GM19467 (cell line): ENCODE data around the gene RTF1.

ENCODE experiments used
- ATAC-seq: cut with Tn5 transposase; IDR thresholded peaks from one replicate; pipeline ENCODE4 v1.9.1; 2021; ENCODE audit warnings: mild to moderate bottlenecking, moderate library complexity; ENCODE audit not compliant: unreplicated experiment

RTF1 gene

DNA sequence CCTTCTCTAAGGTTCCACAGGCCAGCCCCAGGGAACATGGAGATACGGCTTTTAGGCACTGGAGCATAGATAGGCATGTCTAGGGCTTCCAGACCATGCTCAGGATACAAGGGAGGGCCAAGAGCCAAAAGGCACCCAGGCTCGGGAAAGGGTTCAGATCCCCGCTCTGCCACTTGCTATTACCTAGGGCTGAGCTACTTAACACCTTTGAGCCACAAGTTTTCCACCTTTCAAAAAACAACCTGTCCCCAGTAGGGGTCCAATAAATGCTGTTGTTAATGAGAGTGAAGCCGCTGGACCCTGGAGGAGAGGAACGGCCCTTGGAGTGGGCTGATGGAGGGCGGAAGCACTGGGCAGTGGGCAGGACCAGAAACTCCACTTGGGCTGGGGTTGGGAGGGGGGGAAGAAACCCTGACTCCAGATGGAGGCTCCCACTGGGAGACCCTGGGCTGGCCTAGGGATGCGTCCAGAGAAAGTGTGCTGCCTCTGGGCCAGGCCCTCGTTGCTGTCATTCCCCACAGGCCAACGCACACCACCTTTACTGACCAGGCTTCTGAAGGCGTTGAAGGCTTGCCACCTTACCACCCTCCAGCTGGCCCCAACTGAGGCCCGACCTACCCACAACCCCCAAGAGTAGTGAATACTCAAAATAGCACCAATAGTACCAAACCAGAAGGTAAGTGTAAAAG is 68.2 kb downstream of the RTF1 start:
- no peak for ATAC-seq

DNA sequence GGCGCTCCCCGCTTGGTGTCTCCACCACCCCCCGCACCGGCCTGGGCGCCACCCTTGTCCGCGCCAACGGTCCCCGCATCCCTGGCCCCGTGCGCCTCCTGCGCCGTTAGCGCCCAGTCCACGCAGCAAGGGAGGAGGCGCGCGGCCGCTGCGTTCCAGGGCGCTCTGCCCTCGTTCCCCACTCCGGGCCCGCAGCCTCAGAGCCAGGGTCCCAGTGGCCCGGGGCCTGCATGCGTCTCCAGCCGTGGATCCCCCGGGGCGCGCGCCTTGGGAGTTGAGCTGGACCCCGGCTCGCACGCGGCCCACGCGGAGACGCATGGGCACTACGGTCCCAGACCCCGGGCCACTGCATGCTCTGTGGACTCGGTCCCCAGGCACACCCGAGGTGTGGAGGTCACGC is 69.4 kb downstream of the RTF1 start:
- no peak for ATAC-seq

DNA sequence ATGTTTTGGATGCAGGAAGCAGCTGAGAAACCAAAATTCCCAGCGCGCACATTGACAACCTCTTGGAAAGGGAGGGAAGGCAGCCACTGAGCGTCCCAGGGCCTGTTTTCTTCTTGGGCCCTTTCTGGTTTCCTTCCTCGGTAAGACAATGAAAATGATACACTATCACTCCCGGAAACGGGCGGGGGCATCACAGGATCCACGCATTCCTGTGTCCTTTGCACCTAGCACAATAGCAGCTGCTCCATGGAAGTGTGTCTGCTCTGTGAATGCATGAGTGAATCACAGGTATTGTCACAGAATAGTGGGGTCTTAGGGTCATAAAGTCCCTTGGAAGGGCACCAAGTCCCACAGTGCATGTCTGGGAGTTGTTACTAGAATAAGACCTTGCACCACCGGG is 70.5 kb downstream of the RTF1 start:
- ATAC-seq: no peak

DNA sequence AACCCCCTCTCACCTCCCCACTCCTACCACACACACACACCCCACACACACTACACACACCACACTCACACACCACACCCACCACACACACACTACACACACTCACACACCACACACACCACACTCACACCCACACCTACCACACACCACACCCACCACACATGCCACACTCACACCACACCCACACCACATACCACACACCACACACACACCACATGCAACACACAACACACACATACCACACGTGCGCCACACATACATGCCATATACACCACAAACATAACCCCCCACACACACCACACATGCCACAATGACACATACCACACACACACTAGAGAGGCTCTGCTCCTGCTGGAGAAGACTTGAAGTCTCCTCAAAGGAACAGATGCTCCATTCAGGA is 70.9 kb downstream of the RTF1 start:
- ATAC-seq: no peak

DNA sequence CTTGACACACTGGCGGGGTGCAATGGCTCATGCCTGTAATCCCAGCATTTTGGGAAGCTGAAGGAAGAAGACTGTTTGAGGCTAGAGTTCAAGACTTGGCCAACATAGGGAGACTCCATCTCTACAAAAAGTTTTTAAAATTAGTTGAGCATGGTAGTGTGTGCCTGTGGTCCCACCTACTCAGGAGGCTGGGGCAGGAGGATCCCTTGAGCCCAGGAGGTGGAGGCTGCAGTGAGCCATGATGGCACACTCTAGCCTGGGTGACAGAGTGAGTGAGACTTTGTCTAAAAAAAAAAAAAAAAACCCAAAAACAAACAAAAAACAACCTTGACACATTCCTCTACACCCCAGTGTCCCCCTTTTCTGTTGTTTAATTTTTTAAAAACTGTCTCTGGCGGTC is 72.7 kb downstream of the RTF1 start:
- no peak for ATAC-seq

DNA sequence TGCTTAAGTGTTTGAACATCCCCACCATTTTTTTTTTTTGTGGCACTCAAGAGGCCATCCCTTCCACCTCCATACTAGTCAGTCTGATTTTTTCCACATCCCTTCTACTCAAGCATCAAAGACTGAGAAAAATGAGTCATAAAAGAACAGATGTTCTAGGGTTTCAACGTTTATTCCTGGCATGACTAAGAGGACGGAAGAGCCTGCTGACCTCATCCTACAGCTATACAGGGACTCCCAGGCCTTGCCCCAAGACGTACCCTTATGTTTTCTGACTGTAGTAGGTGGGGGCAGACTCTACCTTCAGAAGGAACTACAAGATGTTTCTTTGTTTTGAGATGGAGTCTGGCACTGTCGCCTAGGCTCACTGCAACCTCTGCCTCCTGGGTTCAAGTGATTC is 73.5 kb downstream of the RTF1 start:
- no peak for ATAC-seq

DNA sequence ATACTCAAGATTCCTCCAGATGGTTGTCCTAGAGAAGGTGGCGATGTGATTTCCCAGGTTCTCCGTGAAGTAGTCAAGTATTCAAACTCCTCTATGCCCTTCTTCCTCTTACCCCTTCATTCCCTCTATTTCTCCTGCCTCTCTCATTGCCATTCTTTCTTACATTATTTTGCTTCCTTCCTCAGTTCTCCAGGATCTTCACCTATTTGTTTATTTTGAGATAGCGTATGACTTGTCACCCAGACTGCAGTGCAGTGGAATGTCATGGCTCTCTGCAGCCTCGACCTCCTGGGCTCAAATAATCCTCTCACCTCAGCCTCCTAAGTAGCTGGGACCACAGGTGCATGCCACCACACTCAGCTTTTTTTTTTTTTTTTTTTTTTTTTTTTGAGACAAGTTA is 75.0 kb downstream of the RTF1 start:
- no peak for ATAC-seq

DNA sequence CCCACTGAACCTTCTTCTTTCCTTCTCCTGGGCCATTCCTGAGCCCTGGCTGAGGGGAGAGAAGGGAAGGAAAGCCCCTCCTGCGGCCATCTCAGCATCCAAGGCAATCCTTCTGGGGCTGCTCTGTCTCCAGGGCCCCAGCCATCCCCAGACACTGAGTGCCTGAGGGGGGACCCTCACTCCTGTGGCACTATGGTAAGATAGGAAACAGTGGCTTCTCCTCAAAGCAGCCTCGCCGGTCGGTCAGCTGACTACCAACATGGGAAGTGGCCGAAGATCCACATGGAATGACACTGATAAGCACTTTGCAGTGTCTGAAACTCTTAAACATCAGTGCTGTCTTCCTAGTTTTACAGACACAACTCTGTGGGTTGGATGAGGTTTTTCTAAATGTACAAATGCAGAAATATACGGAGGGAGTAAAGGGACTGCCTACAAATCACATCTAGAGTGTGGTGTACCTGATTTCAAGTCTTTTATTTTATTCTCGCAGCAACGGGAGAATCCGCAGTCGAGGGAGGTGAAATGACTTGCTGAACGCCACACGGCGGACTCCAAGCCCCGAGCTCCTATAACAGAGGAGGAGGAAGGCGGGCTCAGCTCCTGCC is 75.8 kb downstream of the RTF1 start:
- ATAC-seq: no peak

DNA sequence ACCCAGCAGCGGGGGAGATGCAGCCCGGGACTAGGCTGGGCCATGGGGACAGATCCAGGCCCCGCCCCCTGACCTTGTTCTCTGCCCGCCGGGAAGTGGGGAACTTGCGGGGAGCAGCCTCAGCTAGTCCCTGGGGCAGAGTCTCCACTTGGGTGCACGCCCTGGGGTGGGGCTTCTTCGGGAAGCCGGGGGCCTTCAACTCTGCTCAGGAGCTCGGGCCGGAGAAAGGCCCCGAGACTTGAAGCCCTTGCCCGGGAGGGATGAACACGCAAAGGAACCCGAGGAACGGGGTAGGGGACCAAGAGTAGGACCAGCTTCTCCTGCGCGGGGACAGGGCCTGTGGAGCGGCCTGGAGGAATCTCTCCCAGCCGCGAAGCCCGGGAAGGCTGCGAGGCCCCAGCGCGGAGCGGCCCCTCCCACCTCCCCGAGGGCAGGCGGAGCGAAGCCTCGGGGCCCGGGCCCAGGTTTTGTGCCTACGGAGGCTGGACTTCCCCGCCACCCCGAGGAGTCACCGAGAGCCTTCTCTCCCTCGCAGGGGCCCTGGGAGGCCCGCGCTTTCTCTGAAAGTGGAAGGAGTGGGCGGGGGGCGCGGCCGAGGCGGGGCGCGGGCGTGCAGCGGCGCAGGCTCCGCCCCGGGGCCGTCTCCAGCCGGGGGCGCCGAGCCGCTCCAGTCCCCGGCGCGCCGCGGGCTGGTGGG is 76.5 kb downstream of the RTF1 start, which contains the start of gene ITPKA:
ITPKA (plus strand) TSS at position 670 of the 697 bp plus-strand sequence. CDS start 54 bp downstream, outside the sequence.
- ATAC-seq: peak; percentile 62

DNA sequence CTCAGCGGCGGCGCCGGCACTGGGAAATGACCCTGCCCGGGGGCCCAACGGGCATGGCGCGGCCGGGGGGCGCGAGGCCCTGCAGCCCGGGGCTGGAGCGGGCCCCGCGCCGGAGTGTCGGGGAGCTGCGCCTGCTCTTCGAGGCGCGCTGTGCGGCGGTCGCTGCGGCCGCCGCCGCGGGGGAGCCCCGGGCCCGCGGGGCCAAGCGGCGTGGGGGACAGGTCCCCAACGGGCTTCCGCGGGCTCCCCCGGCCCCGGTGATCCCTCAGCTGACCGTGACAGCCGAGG is 77.0 kb downstream of the RTF1 start:
- ATAC-seq: no peak

DNA sequence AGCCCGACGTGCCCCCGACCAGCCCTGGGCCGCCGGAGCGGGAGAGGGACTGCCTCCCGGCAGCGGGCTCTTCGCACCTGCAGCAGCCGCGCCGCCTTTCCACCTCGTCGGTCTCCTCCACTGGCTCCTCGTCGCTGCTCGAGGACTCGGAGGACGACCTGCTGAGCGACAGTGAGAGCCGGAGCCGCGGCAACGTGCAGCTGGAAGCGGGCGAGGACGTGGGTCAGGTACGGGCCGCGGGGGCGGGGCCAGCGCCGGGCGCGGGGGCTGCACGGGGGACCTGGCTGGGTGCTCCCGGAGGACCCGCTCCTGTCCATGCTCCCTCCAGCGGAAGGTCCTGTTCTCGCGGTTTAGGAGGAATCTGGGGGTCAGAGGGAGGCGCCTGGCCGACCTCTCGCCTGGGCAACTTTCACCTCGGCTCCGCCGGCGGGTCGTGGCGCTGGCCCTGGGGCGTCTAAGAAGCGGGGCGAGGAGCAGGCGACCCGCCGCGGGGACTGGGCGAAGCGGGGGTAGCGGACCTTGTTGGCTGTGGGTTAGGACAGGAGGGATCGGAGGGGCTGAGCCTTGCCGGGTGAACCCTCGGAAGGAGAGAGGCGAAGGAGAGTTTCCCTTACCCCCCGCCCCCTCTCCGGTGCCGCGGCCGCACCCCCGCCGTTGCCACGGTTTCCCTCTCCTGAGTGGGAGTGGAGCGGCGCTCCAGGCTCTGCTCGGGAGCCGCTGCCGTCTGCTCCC is 77.5 kb downstream of the RTF1 start:
- ATAC-seq: peak; percentile 3

DNA sequence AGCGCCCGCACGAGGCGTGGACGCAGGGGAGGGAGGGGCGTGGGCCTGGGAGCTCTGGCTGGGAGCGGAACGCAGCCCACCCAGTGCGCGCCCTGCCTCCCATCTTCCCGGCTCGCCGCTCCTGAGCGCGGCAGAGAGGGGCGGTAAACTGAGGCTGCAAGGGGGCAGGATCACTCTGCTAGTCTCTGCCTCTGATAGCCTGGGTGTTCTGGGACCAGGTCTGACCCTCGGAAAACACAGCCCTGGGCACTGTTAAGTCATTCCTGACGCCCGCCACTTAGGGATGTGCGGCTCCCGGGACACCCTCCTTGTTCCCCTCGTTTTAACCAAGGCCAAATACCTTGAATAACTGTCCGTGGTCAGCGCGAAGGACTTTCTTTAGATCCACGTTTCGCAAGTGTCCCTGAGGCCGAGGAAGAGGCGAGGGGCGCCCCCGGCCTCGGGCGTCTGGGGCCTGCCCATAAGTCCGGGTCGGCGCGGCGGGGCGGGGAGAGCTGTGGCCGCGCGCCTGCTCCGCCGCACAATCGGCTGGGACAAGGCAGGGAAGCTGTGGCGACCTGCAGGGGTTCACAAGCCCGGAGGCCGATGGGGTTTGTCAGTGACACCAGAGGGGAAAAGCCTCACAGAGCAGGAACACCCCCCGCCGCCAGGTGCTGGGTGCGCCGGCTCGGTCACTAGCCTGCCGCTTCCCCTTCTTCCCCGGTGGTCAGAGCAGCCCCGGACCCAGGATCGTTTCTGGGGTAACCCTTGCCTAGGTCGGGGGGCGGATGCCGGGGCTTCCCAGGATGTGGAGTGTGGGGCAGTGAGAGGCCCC is 78.2 kb downstream of the RTF1 start:
- ATAC-seq: no peak

DNA sequence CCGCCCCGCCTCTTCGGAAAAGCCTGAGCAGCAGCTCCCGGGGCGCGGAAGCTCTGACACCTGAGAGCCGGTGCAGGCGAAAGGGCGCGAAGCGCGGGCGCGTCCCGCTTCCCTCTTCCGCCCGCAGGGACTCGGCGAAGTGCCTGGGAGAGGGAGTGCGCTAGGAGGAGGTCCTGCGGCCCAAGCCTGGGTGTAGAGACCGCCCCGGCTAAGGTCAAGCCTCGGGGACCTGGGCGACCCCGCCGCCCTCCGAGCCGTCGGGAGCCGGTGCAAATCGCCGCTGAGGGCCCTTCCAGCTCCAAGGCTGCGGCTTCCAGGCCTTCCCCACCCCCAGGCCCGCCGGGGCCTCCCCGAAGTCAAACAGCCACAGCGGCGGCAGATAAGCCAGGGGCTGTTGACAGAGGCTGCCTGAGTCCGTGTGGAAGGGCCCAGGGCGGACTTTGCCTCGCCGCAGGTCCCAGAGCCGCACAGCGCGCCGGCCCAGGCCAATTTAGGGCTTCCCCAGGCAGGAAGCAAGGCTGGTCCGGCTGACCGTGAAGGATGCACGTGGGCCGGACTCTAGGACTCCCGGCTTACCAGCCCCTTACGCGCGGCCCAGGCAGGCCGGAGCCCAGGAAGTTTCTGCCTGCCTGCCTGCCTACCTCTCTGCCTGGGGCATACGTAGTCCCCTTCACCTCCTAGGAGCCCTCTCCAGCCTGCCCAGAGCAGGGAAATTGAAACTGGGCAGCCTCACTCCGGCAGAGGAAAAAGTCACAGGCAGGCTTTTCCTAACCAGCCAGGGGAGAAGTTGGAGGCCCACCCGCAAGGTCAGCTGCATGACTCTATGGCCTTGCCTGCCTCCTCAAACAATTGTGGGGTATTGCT is 79.1 kb downstream of the RTF1 start:
- no peak for ATAC-seq

DNA sequence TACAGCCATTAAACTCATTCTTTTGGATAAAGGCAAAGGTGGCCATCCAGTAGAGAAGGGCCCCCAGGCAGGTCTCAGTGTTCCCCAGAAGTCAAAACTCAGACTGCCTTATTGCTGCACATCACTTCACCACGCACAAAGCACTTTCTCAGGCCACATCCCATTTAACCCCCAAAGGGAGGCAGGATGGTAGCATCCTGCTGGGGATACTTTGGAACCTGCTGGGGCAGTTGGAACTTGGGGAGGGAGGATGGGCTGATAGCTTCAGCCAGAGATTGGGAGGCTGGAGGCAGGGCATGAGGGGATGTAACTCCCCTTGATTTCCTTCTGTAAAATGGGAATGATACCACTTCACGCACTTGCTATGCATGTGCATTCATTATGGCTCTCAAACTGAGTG is 81.8 kb downstream of the RTF1 start:
- no peak for ATAC-seq

DNA sequence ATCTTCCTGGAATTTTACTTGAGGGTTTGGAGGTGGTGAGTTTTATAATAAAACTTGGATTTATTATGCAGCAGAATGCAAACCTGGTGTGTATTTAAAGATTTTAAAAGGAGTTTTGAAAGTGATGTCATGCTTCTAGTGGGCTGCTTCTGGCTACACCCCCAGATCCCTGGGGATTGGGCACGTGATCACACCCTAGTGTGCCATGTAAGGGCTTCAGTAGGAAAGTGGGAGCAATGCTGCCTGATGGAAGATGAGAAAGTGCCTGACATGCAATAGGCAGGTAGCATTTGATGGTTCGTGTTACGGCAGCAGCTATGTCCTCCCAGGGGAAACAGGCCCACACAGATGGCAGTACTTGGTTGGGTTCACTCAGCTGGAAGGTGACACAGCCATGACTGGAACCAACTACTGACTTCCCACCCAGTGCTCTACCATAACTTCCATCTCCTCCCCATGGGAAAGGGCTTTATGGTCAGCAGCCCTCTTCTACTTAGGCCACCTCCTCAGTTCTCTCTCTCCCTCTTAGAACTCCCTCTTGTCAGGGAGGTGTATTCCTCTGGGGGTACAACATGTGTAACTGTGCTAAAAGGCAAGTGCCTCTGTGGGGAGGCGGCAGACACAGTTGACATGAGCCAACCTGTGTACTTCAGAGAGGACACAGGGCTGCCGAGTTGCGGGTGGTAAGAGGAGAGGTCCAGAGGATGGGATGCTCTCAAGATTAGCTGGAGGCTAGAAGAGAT is 82.4 kb downstream of the RTF1 start:
- no peak for ATAC-seq

DNA sequence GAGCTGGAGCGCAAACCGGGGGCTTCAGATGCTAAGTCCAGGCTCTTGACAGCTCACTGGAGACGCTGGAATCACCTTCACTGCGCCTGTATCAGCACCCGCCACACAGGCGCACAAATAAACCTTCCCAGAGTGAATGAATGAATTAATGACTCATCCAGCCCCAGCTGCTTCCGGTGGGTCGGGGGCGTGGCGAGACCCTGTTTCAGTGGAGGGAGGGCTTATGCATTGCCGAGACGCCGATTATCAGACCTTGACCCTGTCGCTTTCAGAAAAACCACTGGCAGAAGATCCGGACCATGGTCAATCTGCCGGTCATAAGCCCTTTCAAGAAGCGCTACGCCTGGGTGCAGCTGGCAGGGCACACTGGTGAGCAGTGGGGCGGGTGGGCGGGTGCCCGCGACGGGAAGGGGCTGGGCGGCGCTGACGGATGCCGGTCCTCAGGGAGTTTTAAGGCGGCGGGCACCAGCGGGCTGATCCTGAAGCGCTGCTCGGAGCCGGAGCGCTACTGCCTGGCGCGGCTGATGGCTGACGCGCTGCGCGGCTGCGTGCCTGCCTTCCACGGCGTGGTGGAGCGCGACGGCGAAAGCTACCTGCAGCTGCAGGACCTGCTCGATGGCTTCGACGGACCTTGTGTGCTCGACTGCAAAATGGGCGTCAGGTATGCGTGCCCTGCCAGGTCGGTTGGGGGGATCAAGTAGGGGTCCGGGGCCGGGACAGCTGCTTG is 84.5 kb downstream of the RTF1 start:
- ATAC-seq: no peak

DNA sequence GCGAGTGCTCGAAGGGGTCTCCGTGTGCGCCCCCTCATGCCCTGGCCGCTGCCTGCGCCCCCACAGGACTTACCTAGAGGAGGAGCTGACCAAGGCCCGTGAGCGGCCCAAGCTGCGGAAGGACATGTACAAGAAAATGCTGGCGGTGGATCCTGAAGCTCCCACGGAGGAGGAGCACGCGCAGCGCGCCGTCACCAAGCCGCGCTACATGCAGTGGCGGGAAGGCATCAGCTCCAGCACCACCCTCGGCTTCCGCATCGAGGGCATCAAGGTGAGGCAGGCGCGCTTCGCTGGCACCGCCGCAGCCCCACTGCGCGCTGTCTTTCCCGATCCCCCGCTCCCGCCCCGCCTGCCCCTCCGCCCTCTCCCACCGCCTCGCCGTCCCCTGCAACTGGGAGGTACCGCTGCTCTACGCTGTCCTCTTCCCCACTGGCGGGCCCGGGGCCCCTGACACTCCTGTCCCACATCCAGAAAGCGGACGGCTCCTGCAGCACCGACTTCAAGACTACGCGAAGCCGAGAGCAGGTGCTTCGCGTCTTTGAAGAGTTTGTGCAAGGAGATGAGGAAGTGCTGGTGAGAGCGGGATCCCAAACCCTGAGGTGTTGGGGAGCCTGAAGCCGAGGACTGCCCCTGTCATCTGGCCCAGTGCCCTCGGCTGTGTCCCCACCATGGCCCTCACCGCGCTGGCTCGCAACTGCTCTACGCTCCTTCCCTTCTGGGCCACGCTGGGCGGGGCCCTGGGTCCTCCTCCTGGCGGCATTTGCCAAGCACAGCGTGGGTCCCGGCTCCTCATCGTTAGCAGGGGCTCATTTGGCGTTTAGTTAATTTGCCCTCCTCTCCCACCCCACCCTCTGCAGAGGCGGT is 85.3 kb downstream of the RTF1 start:
- ATAC-seq: no peak
